Measurements from ENCODE around the gene SFXN4.

The SFXN4 gene

DNA sequence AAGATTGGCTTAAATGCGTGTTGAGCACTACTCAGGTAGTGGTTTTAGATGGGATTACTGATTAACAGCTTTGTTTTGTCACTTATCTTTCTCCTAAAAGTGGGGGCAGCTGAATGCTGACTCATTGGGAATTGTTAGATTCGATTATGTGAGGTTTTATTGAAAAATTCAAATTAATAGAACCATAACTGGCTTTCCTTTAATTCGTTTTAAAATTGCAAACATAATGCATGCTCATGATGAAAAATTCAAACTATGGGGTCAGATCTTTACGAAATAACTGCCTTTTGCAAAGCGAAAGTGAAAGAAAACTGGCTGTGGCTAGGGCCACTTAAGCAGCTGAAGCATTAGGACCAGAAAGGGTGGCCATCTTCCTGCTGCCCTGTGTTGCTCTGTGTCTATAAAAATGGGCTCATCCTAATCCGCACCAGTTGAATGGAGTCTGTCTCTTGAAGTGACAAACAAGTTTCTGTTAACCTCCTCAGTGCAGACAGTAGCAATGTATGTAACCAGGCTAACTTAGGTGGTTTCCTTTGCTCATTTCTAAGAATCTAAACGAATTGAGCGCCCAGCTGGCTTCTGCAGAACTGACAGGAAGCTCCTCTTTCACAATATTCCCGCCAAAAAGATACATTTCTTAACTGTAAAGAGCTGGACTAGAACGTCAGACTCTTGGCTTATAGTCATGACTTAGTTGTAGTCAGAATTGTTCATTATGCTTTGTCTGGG is 33.8 kb downstream of the SFXN4 start:
- no peak overlapping the region for H3K4me3 ChIP-seq (ENCODE audit: low read depth, low read length)
- TF ChIP-seq, protein P1, sequence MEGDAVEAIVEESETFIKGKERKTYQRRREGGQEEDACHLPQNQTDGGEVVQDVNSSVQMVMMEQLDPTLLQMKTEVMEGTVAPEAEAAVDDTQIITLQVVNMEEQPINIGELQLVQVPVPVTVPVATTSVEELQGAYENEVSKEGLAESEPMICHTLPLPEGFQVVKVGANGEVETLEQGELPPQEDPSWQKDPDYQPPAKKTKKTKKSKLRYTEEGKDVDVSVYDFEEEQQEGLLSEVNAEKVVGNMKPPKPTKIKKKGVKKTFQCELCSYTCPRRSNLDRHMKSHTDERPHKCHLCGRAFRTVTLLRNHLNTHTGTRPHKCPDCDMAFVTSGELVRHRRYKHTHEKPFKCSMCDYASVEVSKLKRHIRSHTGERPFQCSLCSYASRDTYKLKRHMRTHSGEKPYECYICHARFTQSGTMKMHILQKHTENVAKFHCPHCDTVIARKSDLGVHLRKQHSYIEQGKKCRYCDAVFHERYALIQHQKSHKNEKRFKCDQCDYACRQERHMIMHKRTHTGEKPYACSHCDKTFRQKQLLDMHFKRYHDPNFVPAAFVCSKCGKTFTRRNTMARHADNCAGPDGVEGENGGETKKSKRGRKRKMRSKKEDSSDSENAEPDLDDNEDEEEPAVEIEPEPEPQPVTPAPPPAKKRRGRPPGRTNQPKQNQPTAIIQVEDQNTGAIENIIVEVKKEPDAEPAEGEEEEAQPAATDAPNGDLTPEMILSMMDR (IDR thresholded peaks at IDR 0.05; ENCODE audit: borderline replicate concordance, insufficient read depth, low read depth, low read length), result no peak

- TF ChIP-seq, protein P1 (IDR thresholded peaks at IDR 0.05; ENCODE audit: borderline replicate concordance, insufficient read depth, low read depth, low read length), result no peak
- no peak overlapping the region for H3K4me3 ChIP-seq (ENCODE audit: low read depth, low read length)
Measured at GRCh38 chr10:119129721-119130120, 35.8 kb downstream of the SFXN4 start.

- TF ChIP-seq, protein P1 (IDR thresholded peaks at IDR 0.05; ENCODE audit: borderline replicate concordance, insufficient read depth, low read depth, low read length), result no peak
- no peak overlapping the region for H3K4me3 ChIP-seq (ENCODE audit: low read depth, low read length)
Measured at GRCh38 chr10:119125942-119126341, 39.6 kb downstream of the SFXN4 start.

- TF ChIP-seq, protein P1 (IDR thresholded peaks at IDR 0.05; ENCODE audit: borderline replicate concordance, insufficient read depth, low read depth, low read length), result no peak
- H3K4me3 ChIP-seq (ENCODE audit: low read depth, low read length), result no peak overlapping the region
Measured at GRCh38 chr10:119120875-119121274, 44.6 kb downstream of the SFXN4 start.

DNA sequence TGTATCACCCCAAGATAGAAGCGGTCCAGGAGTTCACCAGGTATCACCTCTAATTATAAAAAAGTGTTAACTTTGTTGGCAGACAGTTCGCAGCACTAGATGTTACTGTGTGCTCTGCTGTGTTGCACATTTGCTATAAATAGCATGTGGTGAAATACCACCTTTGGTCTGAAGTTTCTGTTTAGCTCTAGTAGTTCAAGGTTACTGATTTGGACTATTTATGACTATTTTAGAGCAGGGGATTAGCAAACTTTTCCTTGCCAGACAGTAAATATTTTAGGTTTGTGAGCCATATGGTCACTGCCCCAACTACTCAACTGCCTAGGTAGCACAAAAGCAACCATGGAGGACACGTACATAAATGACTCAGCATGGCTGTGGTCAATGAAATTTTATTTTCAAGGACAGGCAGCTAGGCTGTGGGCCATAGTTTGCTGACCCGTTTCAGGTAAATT is 45.1 kb downstream of the SFXN4 start:
- no peak overlapping the region for H3K4me3 ChIP-seq (ENCODE audit: low read depth, low read length)
- TF ChIP-seq, protein P1 (IDR thresholded peaks at IDR 0.05; ENCODE audit: borderline replicate concordance, insufficient read depth, low read depth, low read length), result no peak

GRCh38 chr10:119119400-119119799 is 46.1 kb downstream of the SFXN4 start:
- TF ChIP-seq, protein P1 (IDR thresholded peaks at IDR 0.05; ENCODE audit: borderline replicate concordance, insufficient read depth, low read depth, low read length), result no peak
- no peak overlapping the region for H3K4me3 ChIP-seq (ENCODE audit: low read depth, low read length)

DNA sequence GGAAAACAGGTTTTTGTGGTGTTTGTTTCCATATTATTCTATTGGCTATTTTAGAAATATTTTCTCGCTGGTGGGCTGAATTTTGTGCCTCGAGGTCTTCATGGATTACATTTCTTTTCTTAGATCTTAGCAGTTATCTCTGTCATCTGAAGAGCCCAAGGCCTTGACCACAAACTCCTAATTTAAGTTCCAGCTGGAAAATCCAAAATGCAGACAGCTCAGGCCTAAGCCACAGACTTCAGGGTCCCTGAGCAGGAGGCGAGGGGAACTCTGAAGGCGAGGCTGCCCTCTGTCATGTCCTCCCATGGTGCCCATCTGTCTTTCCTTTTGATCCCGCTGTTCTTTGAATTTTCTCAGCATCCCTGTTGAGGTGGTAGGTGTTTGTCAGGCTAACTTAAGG is 47.3 kb downstream of the SFXN4 start:
- TF ChIP-seq, protein P1 (IDR thresholded peaks at IDR 0.05; ENCODE audit: borderline replicate concordance, insufficient read depth, low read depth, low read length), result no peak
- H3K4me3 ChIP-seq (ENCODE audit: low read depth, low read length), result no peak overlapping the region
